Measurements from ENCODE around the gene TOP3A. TPM values are rescaled to one million over a fixed set of nuclear protein-coding genes. Genes with fewer than 3 reads are reported as not detected.
A peak's percentile ranks its signal among the peaks of the same experiment; 100 is the strongest.

The TOP3A gene
- total and polyA plus RNA-seq, 2 of the 13 experiments (the other 11 are each of a cell fraction or from before 2014, with no cell fraction given): 16.9 to 36.8 TPM

DNA sequence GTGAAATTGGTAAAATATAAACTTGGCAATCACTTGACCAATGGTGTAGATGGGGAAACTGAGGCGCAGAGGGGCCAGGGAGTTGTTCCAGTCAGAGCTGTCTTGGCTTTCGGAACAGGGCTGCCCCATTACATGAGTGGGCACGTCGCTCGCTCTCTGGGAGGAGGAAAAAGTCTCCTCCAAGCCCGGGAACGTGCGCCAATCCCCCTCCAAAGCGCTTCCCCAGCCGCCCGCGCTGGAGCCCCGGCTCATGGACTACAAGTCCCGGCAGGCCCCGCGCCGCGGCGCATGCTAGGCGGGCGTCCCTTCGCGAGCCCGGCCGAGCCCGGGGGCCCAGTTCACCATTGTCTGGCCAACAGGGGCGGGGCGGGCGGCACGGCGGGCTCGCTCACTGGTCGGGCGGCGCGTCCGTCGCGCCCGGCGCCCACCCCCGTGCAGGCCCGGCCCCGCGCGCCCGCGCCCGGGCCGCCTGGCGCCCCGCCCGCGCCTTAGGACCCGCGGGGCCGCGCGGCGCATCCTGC is 89.6 kb downstream of the TOP3A start, which contains the start of gene LLGL1 (continued):
- TF ChIP-seq, protein P1, sequence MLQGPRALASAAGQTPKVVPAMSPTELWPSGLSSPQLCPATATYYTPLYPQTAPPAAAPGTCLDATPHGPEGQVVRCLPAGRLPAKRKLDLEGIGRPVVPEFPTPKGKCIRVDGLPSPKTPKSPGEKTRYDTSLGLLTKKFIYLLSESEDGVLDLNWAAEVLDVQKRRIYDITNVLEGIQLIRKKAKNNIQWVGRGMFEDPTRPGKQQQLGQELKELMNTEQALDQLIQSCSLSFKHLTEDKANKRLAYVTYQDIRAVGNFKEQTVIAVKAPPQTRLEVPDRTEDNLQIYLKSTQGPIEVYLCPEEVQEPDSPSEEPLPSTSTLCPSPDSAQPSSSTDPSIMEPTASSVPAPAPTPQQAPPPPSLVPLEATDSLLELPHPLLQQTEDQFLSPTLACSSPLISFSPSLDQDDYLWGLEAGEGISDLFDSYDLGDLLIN (CRISPR knock-in tag; IDR thresholded peaks at IDR 0.05; ENCODE audit: borderline replicate concordance): no peak
- 0 out of 2 replicates have a peak, but pooled peaks have one; percentile 13 for TF ChIP-seq CHD2 (IDR thresholded peaks at IDR 0.05; ENCODE audit: low read depth, low read length)
- TF ChIP-seq ZNF615 (CRISPR knock-in tag; IDR thresholded peaks at IDR 0.05; ENCODE audit: borderline replicate concordance): no peak
- TF ChIP-seq ZNF382 (CRISPR knock-in tag; IDR thresholded peaks at IDR 0.05; ENCODE audit: borderline replicate concordance): no peak
- TF ChIP-seq SNRNP70 (IDR thresholded peaks at IDR 0.05; ENCODE audit: low read depth, low read length): no peak
- TF ChIP-seq ZNF460 (CRISPR knock-in tag; IDR thresholded peaks at IDR 0.05; ENCODE audit: borderline replicate concordance): no peak
- TF ChIP-seq ARHGAP35 (CRISPR knock-in tag; IDR thresholded peaks at IDR 0.05; ENCODE audit: borderline replicate concordance): no peak
- no peak for TF ChIP-seq JDP2 (CRISPR knock-in tag; IDR thresholded peaks at IDR 0.05; ENCODE audit: borderline replicate concordance)
- TF ChIP-seq KLF11 (CRISPR knock-in tag; IDR thresholded peaks at IDR 0.05): no peak
- no peak for TF ChIP-seq ZNF720 (CRISPR knock-in tag; IDR thresholded peaks at IDR 0.05)
- TF ChIP-seq ZNF556 (CRISPR knock-in tag; IDR thresholded peaks at IDR 0.05; ENCODE audit: borderline replicate concordance): no peak
- TF ChIP-seq AKAP8 (CRISPR knock-in tag; IDR thresholded peaks at IDR 0.05): no peak
- TF ChIP-seq CBX2 (IDR thresholded peaks at IDR 0.05; ENCODE audit: low read depth, low read length): no peak
- TF ChIP-seq CBX2 (CRISPR knock-in tag; IDR thresholded peaks at IDR 0.05; ENCODE audit: low read depth): no peak
- TF ChIP-seq NR2F6 (IDR thresholded peaks at IDR 0.05): no peak
- no peak for TF ChIP-seq NR2F6 (CRISPR knock-in tag; IDR thresholded peaks at IDR 0.05)
- no peak for TF ChIP-seq NCOR1 (IDR thresholded peaks at IDR 0.05; ENCODE audit: borderline replicate concordance, low read length)
- no peak for TF ChIP-seq HIVEP1 (CRISPR knock-in tag; IDR thresholded peaks at IDR 0.05)
- no peak for TF ChIP-seq SMARCE1 (IDR thresholded peaks at IDR 0.05; ENCODE audit: borderline replicate concordance)
- TF ChIP-seq ZNF558 (CRISPR knock-in tag; IDR thresholded peaks at IDR 0.05; ENCODE audit: borderline replicate concordance): no peak
- TF ChIP-seq ZNF101 (CRISPR knock-in tag; IDR thresholded peaks at IDR 0.05; ENCODE audit: borderline replicate concordance, low read depth): no peak
- TF ChIP-seq, protein P2, sequence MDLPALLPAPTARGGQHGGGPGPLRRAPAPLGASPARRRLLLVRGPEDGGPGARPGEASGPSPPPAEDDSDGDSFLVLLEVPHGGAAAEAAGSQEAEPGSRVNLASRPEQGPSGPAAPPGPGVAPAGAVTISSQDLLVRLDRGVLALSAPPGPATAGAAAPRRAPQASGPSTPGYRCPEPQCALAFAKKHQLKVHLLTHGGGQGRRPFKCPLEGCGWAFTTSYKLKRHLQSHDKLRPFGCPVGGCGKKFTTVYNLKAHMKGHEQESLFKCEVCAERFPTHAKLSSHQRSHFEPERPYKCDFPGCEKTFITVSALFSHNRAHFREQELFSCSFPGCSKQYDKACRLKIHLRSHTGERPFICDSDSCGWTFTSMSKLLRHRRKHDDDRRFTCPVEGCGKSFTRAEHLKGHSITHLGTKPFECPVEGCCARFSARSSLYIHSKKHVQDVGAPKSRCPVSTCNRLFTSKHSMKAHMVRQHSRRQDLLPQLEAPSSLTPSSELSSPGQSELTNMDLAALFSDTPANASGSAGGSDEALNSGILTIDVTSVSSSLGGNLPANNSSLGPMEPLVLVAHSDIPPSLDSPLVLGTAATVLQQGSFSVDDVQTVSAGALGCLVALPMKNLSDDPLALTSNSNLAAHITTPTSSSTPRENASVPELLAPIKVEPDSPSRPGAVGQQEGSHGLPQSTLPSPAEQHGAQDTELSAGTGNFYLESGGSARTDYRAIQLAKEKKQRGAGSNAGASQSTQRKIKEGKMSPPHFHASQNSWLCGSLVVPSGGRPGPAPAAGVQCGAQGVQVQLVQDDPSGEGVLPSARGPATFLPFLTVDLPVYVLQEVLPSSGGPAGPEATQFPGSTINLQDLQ (CRISPR knock-in tag; IDR thresholded peaks at IDR 0.05): no peak
- no peak for TF ChIP-seq MYNN (CRISPR knock-in tag; IDR thresholded peaks at IDR 0.05; ENCODE audit: low read depth)
- TF ChIP-seq STAG1 (CRISPR knock-in tag; IDR thresholded peaks at IDR 0.05): no peak
- TF ChIP-seq, protein P3, sequence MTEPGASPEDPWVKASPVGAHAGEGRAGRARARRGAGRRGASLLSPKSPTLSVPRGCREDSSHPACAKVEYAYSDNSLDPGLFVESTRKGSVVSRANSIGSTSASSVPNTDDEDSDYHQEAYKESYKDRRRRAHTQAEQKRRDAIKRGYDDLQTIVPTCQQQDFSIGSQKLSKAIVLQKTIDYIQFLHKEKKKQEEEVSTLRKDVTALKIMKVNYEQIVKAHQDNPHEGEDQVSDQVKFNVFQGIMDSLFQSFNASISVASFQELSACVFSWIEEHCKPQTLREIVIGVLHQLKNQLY (CRISPR knock-in tag; IDR thresholded peaks at IDR 0.05): no peak
- TF ChIP-seq ZNF563 (CRISPR knock-in tag; IDR thresholded peaks at IDR 0.05): no peak
- TF ChIP-seq RARA (CRISPR knock-in tag; IDR thresholded peaks at IDR 0.05): no peak
- no peak for TF ChIP-seq PAF1 (CRISPR knock-in tag; IDR thresholded peaks at IDR 0.05)
- TF ChIP-seq ZMYM3 (CRISPR knock-in tag; IDR thresholded peaks at IDR 0.05): no peak
- no peak for TF ChIP-seq HNRNPH1 (optimal IDR thresholded peaks at IDR 0.05; ENCODE audit: low read depth, low read length)
- no peak for TF ChIP-seq ZNF761 (CRISPR knock-in tag; conservative IDR thresholded peaks at IDR 0.05)

Measured in HepG2 (cell line).